Panc1 (cell line): ENCODE measurements around the gene RAI14. TPM values are rescaled to one million over a fixed set of nuclear protein-coding genes. Genes with fewer than 3 reads are reported as not detected.

Source experiments
- ATAC-seq: fragments of 200-7000 bp; cut with Tn5 transposase; 2 replicates; pipeline ENCODE4 v1.9.1; 2020; ENCODE audit warnings: mild to moderate bottlenecking, moderate library complexity
- BruUV-seq: library from RNA; stranded (reverse); fragments of 400-500 nt; replicated peaks from 2 replicates; lab custom pipeline; 2021; lab: Mats Ljungman, UMichigan
- CTCF ChIA-PET: fragments of 300-600 bp; sonication (Branson Sonifier 250); formaldehyde crosslinking; loops from one replicate; lab custom pipeline; 2022; ENCODE audit warnings: antibody characterized with exemption; lab: Charles Lee
- POLR2A ChIA-PET: fragments of 300-600 bp; sonication (Branson Sonifier 250); formaldehyde crosslinking; loops from one replicate; lab custom pipeline; 2022; ENCODE audit warnings: antibody characterized with exemption; lab: Charles Lee
- DNase-seq: peaks from one replicate; pipeline ENCODE4 v3.0.0-alpha.2; 2010; ENCODE audit warnings: low read depth, low spot score
- H3K27ac ChIP-seq: 2 replicates; pipeline ENCODE4 v1.5.1; 2011; ENCODE audit warnings: mild to moderate bottlenecking, low read length, inconsistent platforms
- H3K27me3 ChIP-seq: fragments of 200-500 bp; sonication (Bioruptor generic); 2 replicates; pipeline ENCODE4 v1.6.0; 2014; ENCODE audit warnings: low read length, inconsistent platforms; ENCODE audit not compliant: control insufficient read depth, insufficient read depth
- H3K36me3 ChIP-seq: fragments of 200-500 bp; sonication (Bioruptor generic); 2 replicates; pipeline ENCODE4 v1.5.1; 2014; ENCODE audit warnings: inconsistent platforms, mild to moderate bottlenecking, low read length, moderate library complexity; ENCODE audit not compliant: control insufficient read depth, insufficient read depth
- H3K4me1 ChIP-seq: 2 replicates; pipeline ENCODE4 v1.5.1; 2011; ENCODE audit warnings: inconsistent platforms, mild to moderate bottlenecking, low read length, moderate library complexity; ENCODE audit not compliant: control insufficient read depth, insufficient read depth
- H3K4me3 ChIP-seq, 2 experiments: 2 replicates each; pipeline ENCODE4 v1.5.1; 2011 to 2012; ENCODE audit warnings: low read depth in 2 of 2, low read length in 2 of 2, mild to moderate bottlenecking in 2 of 2, inconsistent platforms in 1 of 2, moderate library complexity in 1 of 2
- H3K9me3 ChIP-seq: fragments of 200-500 bp; sonication (Bioruptor generic); 2 replicates; pipeline ENCODE4 v1.5.1; 2014; ENCODE audit warnings: low read depth, mild to moderate bottlenecking, inconsistent platforms, low read length, moderate library complexity; ENCODE audit not compliant: control insufficient read depth, insufficient read depth
- POLR2AphosphoS5 ChIP-seq: IDR thresholded peaks from 2 replicates; pipeline ENCODE4 v1.6.1; 2012; ENCODE audit warnings: mild to moderate bottlenecking, low read depth, low read length, moderate library complexity
- SIN3A ChIP-seq: IDR thresholded peaks from 2 replicates; pipeline ENCODE4 v1.6.1; 2012; ENCODE audit warnings: low read depth, mild to moderate bottlenecking, low read length, moderate library complexity, borderline replicate concordance; ENCODE audit not compliant: insufficient read depth
- TCF7L2 ChIP-seq: IDR thresholded peaks from 2 replicates; pipeline ENCODE4 v1.6.1; 2011; ENCODE audit warnings: mild to moderate bottlenecking, low read depth, low read length, inconsistent platforms
- in situ Hi-C: cut with HindIII; loops from 2 replicates; pipeline ENCODE4 v1.10.0; 2016; ENCODE audit warnings: low sequenced_read_pairs, low pct_unique_long_range_greater_than_20kb
- intact Hi-C: fragments of 100-400 bp; cut with micrococcal nuclease; formaldehyde crosslinking; loops from one replicate; pipeline ENCODE4 v1.10.0; 2022; ENCODE audit not compliant: unreplicated experiment
- total RNA-seq: library from RNA; stranded (reverse); gene quantifications from one replicate; pipeline ENCODE4 v1.2.1, GENCODE V29; 2021; ENCODE audit not compliant: unreplicated experiment
- TF ChIP-seq, protein P1 (sequence below), 2 experiments: IDR thresholded peaks; 2 replicates each; pipeline ENCODE4 v1.6.1; 2011 to 2012; ENCODE audit warnings: low read depth in 2 of 2, control low read depth in 1 of 2, low read length in 1 of 2, mild to moderate bottlenecking in 1 of 2, moderate library complexity in 1 of 2; ENCODE audit not compliant: insufficient read depth in 1 of 2
- TF ChIP-seq, protein P2 (sequence below): fragments of 450-650 bp; IDR thresholded peaks from 2 replicates; pipeline ENCODE4 v1.5.1; 2017; ENCODE audit warnings: mild to moderate bottlenecking

Gene RAI14
- total RNA-seq, 1 experiment from 2014 or later, result 18.5 TPM

GRCh38 chr5:34626751-34627150 is 29.4 kb upstream of the RAI14 start:
- intact Hi-C loops, result no loop called here
- in situ Hi-C loops, result no loop called here
- TF ChIP-seq POLR2AphosphoS5, result no peak
- TF ChIP-seq, protein P1, sequence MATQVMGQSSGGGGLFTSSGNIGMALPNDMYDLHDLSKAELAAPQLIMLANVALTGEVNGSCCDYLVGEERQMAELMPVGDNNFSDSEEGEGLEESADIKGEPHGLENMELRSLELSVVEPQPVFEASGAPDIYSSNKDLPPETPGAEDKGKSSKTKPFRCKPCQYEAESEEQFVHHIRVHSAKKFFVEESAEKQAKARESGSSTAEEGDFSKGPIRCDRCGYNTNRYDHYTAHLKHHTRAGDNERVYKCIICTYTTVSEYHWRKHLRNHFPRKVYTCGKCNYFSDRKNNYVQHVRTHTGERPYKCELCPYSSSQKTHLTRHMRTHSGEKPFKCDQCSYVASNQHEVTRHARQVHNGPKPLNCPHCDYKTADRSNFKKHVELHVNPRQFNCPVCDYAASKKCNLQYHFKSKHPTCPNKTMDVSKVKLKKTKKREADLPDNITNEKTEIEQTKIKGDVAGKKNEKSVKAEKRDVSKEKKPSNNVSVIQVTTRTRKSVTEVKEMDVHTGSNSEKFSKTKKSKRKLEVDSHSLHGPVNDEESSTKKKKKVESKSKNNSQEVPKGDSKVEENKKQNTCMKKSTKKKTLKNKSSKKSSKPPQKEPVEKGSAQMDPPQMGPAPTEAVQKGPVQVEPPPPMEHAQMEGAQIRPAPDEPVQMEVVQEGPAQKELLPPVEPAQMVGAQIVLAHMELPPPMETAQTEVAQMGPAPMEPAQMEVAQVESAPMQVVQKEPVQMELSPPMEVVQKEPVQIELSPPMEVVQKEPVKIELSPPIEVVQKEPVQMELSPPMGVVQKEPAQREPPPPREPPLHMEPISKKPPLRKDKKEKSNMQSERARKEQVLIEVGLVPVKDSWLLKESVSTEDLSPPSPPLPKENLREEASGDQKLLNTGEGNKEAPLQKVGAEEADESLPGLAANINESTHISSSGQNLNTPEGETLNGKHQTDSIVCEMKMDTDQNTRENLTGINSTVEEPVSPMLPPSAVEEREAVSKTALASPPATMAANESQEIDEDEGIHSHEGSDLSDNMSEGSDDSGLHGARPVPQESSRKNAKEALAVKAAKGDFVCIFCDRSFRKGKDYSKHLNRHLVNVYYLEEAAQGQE (IDR thresholded peaks at IDR 0.05; ENCODE audit: insufficient read depth in 1 of 2, low read depth in 2 of 2, low read length in 1 of 2), result no peak
- TF ChIP-seq TCF7L2, result no peak
- TF ChIP-seq, protein P2, sequence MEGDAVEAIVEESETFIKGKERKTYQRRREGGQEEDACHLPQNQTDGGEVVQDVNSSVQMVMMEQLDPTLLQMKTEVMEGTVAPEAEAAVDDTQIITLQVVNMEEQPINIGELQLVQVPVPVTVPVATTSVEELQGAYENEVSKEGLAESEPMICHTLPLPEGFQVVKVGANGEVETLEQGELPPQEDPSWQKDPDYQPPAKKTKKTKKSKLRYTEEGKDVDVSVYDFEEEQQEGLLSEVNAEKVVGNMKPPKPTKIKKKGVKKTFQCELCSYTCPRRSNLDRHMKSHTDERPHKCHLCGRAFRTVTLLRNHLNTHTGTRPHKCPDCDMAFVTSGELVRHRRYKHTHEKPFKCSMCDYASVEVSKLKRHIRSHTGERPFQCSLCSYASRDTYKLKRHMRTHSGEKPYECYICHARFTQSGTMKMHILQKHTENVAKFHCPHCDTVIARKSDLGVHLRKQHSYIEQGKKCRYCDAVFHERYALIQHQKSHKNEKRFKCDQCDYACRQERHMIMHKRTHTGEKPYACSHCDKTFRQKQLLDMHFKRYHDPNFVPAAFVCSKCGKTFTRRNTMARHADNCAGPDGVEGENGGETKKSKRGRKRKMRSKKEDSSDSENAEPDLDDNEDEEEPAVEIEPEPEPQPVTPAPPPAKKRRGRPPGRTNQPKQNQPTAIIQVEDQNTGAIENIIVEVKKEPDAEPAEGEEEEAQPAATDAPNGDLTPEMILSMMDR, result no peak
- TF ChIP-seq SIN3A, result no peak
- Histone ChIP-seq H3K27me3 (no peaks in the 10 kb centered on the region), H3K4me1 (no peaks in the 10 kb centered on the region), H3K9me3 (no peaks in the 10 kb centered on the region), H3K36me3 (no peaks in the 10 kb centered on the region), H3K4me3 (no peak overlapping the region), H3K27ac (no peak overlapping the region)
- DNase-seq (no peak), ATAC-seq (no peak)
- CTCF ChIA-PET, result no interaction called here
- POLR2A ChIA-PET, result interaction anchor here (0.6 to 0.7 kb wide), 2 partner anchors 10 to 31 kb away, joined by 3 to 4 read pairs; no protein-coding TSS in a partner anchor
- no TSS peak for BruUV-seq

DNA sequence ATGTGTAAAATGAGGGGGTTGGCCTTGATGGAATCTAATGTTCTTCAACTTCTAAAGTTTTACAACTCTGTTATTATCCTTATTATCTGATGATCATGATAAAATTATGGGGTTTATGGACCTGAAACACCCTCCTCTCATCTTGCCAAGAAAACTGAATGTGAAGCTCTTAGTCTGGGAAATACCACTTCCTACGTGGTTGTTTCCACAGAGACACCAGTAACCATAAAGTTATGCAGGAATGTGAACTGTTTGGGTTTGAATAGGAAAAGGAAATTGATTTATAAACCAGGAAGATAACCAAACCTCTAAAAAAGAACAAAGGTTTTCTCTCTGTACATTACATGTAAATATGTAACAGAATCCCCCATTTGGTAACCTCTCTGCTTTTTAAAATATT is 28.3 kb upstream of the RAI14 start:
- ChIA-PET POLR2A (no interaction called here), CTCF (no interaction called here)
- intact Hi-C loops (no loop called here), in situ Hi-C loops (no loop called here)
- BruUV-seq, result no TSS peak
- ATAC-seq, result no peak
- Histone ChIP-seq H3K27me3 (no peaks in the 10 kb centered on the region), H3K9me3 (no peaks in the 10 kb centered on the region), H3K27ac (no peak overlapping the region), H3K4me1 (no peaks in the 10 kb centered on the region), H3K36me3 (no peaks in the 10 kb centered on the region), H3K4me3 (no peak overlapping the region)
- no peak for DNase-seq
- no peak for TF ChIP-seq TCF7L2
- no peak for TF ChIP-seq POLR2AphosphoS5
- no peak for TF ChIP-seq SIN3A
- TF ChIP-seq, protein P2, result no peak
- TF ChIP-seq, protein P1 (IDR thresholded peaks at IDR 0.05; ENCODE audit: insufficient read depth in 1 of 2, low read depth in 2 of 2, low read length in 1 of 2), result no peak
